ENCODE results near the gene TPK1.

The TPK1 gene

GRCh38 chr7:144523621-144524020 is 312.2 kb downstream of the TPK1 start:
- no peak for DNase-seq

GRCh38 chr7:144519925-144520324 is 315.9 kb downstream of the TPK1 start:
- DNase-seq = no peak

GRCh38 chr7:144518360-144518759 is 317.5 kb downstream of the TPK1 start:
- DNase-seq = no peak

GRCh38 chr7:144517749-144518148 is 318.1 kb downstream of the TPK1 start:
- DNase-seq = no peak

DNA sequence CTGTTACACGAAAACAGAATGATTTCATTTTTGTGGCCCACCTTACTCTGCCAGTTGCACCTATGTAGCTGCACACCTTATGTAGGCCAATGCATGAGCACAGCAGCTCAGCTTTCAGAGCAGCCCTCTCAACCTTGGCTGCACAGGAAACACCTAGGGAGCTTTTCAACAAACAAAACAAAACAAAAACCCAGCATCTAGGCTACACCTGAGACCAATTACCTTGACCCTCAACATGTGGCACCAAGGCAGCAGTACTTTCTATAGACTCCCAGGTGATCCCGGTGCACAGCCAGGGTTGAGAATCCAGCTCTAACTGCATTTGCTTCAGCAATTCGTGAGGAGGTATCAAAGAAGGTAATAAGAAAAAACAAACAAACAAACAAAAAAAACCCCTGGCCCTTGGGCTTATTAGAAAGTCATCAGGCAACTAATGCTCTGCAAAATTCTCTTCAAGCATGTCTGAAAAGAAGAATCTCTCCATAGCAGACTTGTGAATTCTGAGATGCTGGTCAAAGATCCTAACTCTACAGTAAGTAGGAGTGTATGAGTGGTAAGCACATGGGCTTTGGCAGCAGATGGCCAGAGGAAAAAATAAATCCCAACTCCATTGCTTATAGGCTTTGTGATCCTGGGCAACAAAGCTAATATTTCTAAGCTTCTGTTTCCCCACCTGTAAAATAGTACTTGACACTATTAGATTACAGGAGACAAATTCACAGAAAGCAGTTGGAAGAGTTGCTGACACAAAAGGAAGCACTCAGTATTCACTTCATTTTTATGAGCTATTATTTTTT is 318.9 kb downstream of the TPK1 start:
- peak; percentile 77 for DNase-seq

- DNase-seq = peak; percentile 78
Observed at GRCh38 chr7:144513334-144513733, 322.5 kb downstream of the TPK1 start.

DNA sequence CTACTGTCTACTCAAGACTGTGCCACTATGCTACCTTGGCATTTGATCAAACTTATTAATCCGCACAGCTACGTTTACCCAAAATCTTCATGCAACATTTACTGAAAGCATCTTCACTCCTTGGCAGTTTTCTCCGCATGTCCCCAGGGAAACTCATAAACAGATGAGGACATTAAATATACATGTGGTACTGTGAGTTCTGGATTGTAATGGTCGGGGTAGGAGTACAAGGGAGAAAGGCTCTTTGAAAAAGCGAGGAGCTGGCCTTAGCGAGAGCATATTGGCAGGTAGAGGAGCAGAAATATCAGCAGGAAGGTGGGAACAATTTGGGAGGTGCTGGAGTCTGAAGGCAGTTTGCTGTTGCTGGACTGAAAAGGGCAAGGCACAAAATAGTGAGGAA is 325.2 kb downstream of the TPK1 start:
- DNase-seq = no peak

GRCh38 chr7:144508702-144509101 is 327.2 kb downstream of the TPK1 start:
- DNase-seq = no peak

- DNase-seq = no peak
Observed at GRCh38 chr7:144503215-144503614, 332.6 kb downstream of the TPK1 start.

DNA sequence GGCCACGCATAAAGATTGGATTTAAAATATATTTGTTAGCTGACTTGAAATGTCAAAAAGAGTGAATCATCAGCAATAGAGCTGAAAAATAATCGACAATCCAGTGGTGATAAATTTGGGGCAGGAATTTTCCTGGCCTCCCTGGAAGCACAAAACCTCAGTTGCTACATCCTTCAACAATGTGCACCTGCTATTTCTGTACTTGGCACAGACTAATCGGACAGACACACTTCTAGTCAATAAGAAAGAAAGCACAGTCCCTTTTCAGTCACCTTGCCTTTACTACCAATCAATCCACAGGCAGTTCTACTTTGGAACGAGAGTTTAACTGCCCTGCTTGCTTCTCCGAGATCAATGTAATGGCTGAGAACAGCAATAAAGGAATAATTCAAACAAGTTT is 335.6 kb downstream of the TPK1 start:
- DNase-seq = no peak

GRCh38 chr7:144497282-144497681 is 338.6 kb downstream of the TPK1 start:
- no peak for DNase-seq

GRCh38 chr7:144494355-144494754 is 341.5 kb downstream of the TPK1 start:
- DNase-seq = no peak

- DNase-seq = peak; percentile 33
Observed at GRCh38 chr7:144489504-144489903, 346.3 kb downstream of the TPK1 start.

- no peak for DNase-seq
Observed at GRCh38 chr7:144488977-144489376, 346.9 kb downstream of the TPK1 start.

DNA sequence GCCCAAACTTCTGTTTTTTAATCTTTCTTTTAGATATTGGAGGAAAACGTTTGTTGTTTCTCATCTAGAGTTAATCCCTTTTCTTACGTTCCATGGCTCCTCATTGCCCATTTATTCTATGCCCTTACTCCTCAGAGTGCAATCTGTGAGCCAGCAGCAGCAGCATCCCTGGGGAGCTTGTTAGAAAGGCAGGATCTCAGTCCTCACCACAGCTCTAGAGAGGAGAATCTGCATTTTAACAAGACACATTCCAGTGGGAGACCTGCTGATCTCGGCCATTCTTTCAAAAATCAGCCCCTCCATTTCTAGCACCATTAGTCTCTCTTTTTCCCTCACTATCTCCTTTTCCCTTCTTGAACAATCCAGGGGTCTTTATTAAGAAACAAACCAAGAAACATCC is 348.0 kb downstream of the TPK1 start:
- peak; percentile 44 for DNase-seq

DNA sequence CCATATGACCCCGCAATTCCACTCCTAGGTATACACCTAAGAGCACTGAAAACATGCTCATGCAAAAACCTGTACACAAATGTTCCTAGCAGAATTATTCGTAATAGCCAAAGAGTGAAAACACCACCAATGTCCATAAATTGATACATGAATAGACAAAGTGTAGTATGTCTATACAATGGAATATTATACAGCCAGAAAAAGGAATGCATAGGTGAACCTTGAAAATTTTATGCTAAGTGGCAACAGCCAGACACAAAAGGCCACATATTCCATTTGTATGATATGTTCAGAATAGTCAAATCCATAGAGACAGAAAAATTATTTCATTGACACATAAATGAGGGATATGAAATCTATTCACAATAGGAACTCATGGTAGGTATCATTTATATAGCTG is 351.4 kb downstream of the TPK1 start:
- DNase-seq = no peak

GRCh38 chr7:144483189-144483588 is 352.7 kb downstream of the TPK1 start:
- no peak for DNase-seq

- DNase-seq = no peak
Observed at GRCh38 chr7:144481833-144482232, 354.0 kb downstream of the TPK1 start.

GRCh38 chr7:144477348-144477747 is 358.5 kb downstream of the TPK1 start:
- DNase-seq = no peak

- peak; percentile 17 for DNase-seq
Observed at GRCh38 chr7:144474800-144475615, 360.8 kb downstream of the TPK1 start.

- no peak for DNase-seq
Observed at GRCh38 chr7:144474363-144474762, 361.5 kb downstream of the TPK1 start.

- no peak for DNase-seq
Observed at GRCh38 chr7:144473908-144474307, 361.9 kb downstream of the TPK1 start.

GRCh38 chr7:144470078-144470477 is 365.8 kb downstream of the TPK1 start:
- no peak for DNase-seq
